ENCODE results near the gene FAM47B.

Gene FAM47B

DNA sequence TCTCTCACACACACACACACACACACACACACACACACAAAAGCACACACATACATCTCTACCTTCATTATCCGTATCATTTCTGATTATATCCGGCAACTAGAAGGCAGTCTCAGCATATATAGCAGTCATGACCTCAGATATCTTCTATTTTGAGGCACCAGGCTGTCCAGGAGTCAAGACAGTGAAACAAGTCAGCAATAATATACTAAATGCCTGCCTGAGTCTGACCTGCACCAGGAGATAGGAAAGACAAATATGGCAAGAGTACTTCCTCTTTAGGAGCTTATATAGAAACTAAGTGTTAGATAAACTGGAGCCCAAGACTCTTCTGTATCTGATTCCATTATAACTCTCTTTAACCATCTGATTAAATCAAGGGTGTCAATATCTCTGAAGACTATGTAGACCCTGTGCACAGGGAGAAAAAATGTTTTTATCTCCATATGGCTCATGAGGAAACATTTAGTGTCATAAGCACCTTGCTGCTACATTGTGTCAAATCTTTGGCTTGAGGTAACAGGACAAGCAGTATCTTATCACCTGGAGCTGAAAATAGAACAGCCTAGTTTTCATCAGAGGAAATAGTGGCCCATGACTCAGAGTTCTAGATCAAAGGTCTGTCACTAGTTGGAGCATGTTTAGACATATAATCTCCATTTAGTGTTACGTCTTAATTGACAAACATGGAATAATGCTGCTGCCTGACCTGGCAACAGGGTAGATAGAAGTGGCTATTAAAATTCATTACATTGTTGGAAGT, 27.0 kb upstream of the FAM47B start:
- DNase-seq (ENCODE audit: low read depth) = no peak
- TF ChIP-seq, protein P1, sequence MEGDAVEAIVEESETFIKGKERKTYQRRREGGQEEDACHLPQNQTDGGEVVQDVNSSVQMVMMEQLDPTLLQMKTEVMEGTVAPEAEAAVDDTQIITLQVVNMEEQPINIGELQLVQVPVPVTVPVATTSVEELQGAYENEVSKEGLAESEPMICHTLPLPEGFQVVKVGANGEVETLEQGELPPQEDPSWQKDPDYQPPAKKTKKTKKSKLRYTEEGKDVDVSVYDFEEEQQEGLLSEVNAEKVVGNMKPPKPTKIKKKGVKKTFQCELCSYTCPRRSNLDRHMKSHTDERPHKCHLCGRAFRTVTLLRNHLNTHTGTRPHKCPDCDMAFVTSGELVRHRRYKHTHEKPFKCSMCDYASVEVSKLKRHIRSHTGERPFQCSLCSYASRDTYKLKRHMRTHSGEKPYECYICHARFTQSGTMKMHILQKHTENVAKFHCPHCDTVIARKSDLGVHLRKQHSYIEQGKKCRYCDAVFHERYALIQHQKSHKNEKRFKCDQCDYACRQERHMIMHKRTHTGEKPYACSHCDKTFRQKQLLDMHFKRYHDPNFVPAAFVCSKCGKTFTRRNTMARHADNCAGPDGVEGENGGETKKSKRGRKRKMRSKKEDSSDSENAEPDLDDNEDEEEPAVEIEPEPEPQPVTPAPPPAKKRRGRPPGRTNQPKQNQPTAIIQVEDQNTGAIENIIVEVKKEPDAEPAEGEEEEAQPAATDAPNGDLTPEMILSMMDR (conservative IDR thresholded peaks at IDR 0.05; ENCODE audit: control insufficient read depth, insufficient read depth, low read depth, low read length) = no peak
- no peak overlapping the region for H3K4me3 ChIP-seq (ENCODE audit: control insufficient read depth, low read depth, low read length)

DNA sequence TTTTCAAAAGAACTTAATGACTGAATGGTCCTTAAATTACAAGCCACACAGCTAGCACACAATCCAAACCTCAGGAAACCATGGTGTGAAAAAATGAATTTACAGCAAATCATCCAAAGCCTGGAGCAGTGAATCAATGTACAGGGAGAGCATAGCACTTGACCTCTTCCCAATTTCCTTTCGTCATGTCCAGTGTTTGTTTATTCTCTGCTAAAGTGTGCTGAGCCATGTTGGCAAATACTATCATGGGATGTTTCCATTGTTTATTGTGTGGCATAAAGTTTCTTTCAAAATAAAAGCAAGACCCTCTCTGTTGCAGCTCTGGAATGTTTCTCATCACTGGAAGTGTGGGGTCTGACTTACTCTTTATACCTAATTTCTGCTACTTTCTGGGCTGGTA, 25.4 kb upstream of the FAM47B start:
- TF ChIP-seq, protein P1 (conservative IDR thresholded peaks at IDR 0.05; ENCODE audit: control insufficient read depth, insufficient read depth, low read depth, low read length) = no peak
- DNase-seq (ENCODE audit: low read depth) = peak; percentile 47
- H3K4me3 ChIP-seq (ENCODE audit: control insufficient read depth, low read depth, low read length) = no peak overlapping the region

DNA sequence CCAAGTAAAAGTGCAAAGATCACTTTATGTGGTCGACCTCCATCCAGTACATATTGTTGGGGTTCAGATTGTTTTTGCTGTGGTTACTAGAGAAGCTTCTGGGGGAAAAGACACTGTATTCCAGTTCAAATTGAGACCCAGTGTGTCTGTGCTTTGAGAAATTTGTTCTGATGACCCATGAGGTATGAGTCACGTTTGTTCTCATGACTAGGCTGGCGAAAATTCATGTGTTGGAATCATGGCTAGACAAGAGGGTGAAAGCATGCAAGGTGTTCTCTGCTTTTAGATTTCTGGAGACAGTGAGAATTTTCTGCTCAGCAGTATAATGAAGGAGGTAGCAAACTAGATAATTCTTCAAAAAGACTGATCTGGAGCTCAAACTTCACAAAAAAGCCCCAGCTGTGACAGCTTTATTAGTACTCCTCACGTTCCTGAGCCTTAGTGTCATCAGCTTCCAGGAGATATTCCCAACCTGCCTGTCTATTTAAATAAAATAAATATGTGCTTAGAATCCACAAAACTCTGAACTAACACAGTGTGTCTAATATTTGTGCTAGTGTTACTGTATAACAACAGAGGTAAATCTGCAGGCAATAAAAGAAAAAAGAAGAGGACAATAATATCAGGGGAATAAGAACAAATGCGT, 24.4 kb upstream of the FAM47B start:
- DNase-seq (ENCODE audit: low read depth) = peak; percentile 78
- TF ChIP-seq, protein P1 (conservative IDR thresholded peaks at IDR 0.05; ENCODE audit: control insufficient read depth, insufficient read depth, low read depth, low read length) = no peak
- H3K4me3 ChIP-seq (ENCODE audit: control insufficient read depth, low read depth, low read length) = no peak overlapping the region

DNA sequence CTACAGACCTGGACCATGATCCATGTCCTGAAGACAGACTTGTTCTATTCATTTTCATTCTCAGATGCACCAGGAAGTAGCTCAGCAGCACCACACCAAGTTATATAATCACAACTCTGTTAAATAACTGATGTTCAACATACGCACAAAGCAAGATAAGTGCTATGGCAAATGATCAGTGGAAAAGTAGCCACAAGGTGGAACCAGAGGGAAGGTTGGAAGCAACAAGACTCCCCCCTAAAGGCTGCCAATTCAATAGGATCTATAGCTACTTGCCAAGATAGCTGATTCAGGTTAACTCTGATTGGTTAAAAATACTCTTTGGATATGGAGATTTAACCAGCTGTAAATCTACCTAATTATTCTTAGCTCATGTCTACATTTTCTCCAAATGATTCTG, 23.7 kb upstream of the FAM47B start:
- TF ChIP-seq, protein P1 (conservative IDR thresholded peaks at IDR 0.05; ENCODE audit: control insufficient read depth, insufficient read depth, low read depth, low read length) = peak; percentile 50
- no peak overlapping the region for H3K4me3 ChIP-seq (ENCODE audit: control insufficient read depth, low read depth, low read length)
- peak; percentile 73 for DNase-seq (ENCODE audit: low read depth)

DNA sequence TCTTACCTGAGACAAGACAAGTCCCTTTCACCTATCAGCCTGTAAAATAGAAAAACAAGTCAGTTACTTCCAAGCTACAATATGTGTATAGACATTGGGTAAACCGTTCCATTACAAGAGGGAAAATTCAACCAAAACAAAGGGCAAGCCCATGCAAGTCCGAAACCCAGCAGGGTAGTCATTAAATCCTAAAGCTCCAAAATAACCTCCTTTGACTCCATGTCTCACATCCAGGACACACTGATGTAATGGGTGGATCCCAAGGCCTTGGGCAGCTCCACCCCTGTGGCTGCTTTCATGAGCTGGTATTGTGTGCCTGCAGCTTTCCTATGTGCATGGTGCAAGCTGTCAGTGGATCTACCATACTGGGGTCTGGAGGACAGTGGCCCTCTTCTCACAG, 14.7 kb upstream of the FAM47B start:
- no peak overlapping the region for H3K4me3 ChIP-seq (ENCODE audit: control insufficient read depth, low read depth, low read length)
- TF ChIP-seq, protein P1 (conservative IDR thresholded peaks at IDR 0.05; ENCODE audit: control insufficient read depth, insufficient read depth, low read depth, low read length) = no peak
- DNase-seq (ENCODE audit: low read depth) = no peak

DNA sequence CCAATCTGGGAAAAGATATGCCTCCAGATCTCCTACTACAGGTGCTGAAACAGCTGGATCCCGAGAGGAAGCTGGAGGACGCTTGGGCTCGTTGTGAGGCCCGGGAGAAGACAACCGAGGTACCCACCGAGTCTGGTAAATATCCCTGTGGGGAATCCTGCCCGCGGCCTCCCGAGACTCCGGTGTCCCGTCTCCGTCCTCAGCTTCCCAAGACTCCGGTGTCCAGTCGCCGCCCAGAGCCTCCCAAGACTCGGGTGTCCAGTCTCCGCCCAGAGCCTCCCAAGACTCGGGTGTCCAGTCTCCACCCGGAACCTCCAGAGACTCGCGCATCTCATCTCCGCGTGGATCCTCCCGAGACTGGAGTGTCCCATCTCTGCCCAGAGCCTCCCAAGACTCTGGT, 639 bp downstream of the FAM47B start:
- no peak overlapping the region for H3K4me3 ChIP-seq (ENCODE audit: control insufficient read depth, low read depth, low read length)
- no peak for DNase-seq (ENCODE audit: low read depth)
- TF ChIP-seq, protein P1 (conservative IDR thresholded peaks at IDR 0.05; ENCODE audit: control insufficient read depth, insufficient read depth, low read depth, low read length) = no peak
